PC-3 (cell line): Measurements from ENCODE around the gene CBX2.

Source experiments
- EZH2 ChIP-seq: fragments of 300-600 bp; sonication (generic); IDR thresholded peaks from one replicate; pipeline ENCODE4 v1.6.1; 2017; ENCODE audit warnings: antibody characterized with exemption, mild to moderate bottlenecking, low read length; ENCODE audit not compliant: unreplicated experiment
- TF ChIP-seq, protein P1 (sequence below): fragments of 300-600 bp; sonication (generic); conservative IDR thresholded peaks from 2 replicates; pipeline ENCODE4 v1.5.1; 2017; ENCODE audit warnings: antibody characterized with exemption, low read depth, mild to moderate bottlenecking, low read length

DNA sequence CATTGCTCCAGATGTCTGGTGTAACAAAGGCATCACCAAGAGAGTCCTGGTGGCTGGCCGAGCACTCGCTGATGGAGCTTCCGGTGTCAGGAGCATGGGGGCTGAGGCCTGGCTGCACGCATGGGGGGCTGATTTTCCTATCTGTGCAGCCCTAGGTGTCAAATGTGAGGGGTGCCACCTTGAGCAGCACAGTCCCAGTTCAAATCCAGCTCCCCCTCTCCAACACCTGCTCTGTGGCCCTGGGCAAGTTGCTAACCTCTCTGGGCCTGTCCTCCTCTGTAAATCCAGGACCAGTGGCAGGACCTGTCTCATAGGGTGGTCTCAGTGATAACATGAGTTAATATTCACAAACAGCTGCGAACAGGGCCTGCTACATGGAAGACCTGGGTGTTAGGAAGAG, 34.3 kb upstream of the CBX2 start:
- no peak for TF ChIP-seq EZH2
- TF ChIP-seq, protein P1, sequence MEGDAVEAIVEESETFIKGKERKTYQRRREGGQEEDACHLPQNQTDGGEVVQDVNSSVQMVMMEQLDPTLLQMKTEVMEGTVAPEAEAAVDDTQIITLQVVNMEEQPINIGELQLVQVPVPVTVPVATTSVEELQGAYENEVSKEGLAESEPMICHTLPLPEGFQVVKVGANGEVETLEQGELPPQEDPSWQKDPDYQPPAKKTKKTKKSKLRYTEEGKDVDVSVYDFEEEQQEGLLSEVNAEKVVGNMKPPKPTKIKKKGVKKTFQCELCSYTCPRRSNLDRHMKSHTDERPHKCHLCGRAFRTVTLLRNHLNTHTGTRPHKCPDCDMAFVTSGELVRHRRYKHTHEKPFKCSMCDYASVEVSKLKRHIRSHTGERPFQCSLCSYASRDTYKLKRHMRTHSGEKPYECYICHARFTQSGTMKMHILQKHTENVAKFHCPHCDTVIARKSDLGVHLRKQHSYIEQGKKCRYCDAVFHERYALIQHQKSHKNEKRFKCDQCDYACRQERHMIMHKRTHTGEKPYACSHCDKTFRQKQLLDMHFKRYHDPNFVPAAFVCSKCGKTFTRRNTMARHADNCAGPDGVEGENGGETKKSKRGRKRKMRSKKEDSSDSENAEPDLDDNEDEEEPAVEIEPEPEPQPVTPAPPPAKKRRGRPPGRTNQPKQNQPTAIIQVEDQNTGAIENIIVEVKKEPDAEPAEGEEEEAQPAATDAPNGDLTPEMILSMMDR: no peak
